ENCODE data around the gene A2ML1.

GRCh38 chr12:8819666-8819980 is 2.8 kb upstream of the A2ML1 start:
- TF ChIP-seq, protein P1, sequence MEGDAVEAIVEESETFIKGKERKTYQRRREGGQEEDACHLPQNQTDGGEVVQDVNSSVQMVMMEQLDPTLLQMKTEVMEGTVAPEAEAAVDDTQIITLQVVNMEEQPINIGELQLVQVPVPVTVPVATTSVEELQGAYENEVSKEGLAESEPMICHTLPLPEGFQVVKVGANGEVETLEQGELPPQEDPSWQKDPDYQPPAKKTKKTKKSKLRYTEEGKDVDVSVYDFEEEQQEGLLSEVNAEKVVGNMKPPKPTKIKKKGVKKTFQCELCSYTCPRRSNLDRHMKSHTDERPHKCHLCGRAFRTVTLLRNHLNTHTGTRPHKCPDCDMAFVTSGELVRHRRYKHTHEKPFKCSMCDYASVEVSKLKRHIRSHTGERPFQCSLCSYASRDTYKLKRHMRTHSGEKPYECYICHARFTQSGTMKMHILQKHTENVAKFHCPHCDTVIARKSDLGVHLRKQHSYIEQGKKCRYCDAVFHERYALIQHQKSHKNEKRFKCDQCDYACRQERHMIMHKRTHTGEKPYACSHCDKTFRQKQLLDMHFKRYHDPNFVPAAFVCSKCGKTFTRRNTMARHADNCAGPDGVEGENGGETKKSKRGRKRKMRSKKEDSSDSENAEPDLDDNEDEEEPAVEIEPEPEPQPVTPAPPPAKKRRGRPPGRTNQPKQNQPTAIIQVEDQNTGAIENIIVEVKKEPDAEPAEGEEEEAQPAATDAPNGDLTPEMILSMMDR (IDR thresholded peaks at IDR 0.05): no peak
- TF ChIP-seq ZFX (IDR thresholded peaks at IDR 0.05; ENCODE audit: borderline replicate concordance): no peak
